GM21360 (cell line): ENCODE measurements around the gene FADS1.

Experiments
- ATAC-seq: cut with Tn5 transposase; IDR thresholded peaks from one replicate; pipeline ENCODE4 v1.9.1; 2021; ENCODE audit warnings: mild to moderate bottlenecking, moderate library complexity; ENCODE audit not compliant: unreplicated experiment

Gene FADS1

DNA sequence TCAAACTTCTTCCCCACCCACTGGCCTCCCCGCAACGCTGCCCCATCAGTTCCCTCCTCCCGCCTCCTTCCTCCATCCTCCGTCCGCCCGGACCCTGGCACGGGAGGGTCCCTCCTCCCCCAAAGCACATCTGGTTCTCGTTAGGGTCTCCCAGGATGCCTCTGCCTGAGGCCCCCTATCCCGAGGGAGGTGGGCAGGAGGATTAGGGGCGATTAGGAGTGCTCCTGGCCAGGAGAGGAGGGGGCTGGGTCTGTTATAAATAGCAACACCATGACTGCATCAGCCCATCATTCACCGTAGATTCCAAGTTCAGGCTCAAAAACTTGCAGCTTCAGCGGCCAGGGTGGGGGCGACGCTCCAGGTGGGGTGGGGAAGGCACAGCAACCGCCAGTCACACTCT lies 54.0 kb downstream of the FADS1 start:
- no peak for ATAC-seq

DNA sequence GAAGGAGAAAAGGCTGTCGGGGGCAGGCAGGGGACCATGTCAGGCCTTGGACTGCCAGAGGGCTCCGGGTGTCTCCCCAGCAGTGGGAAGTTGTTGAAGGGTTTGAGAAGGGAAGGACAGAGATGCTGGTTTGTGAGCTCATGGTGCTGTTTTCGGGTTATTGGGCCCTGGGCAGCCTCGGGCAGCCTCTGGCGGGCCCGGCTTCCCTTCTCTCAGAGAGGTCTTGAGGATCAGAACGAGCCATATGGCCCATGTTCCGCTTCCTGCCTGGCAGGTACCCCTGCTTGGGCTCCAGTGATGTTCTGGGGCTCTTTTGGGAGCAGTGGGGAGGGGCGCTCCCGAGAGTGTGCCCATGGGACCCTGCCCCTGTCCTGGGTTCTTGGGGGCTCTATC lies 54.6 kb downstream of the FADS1 start:
- no peak for ATAC-seq

GRCh38 chr11:61761440-61762222 lies 55.2 kb downstream of the FADS1 start:
- ATAC-seq: no peak

DNA sequence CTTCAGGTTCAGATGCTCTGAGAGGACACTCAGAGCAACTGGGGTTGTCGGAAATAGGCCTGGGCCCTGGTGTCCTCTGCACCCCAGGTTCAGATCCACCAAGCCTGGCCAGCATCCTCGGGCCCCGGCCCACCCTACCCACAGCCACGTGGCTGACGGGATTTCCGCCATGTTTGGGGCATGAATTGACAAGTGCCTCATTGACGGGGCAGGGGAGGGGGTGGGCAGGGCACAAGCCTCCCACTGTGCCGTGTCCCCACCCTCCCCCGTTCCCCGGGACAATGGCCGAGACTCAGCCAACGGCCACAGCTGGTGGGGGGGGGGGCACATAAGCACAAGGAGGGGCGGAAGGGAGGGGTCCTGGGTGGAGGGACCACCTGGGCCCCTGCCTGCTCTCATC lies 55.9 kb downstream of the FADS1 start:
- ATAC-seq: no peak

- no peak for ATAC-seq
Measured at GRCh38 chr11:61757213-61757862, 59.5 kb downstream of the FADS1 start.

GRCh38 chr11:61756452-61757212 lies 60.2 kb downstream of the FADS1 start:
- ATAC-seq: no peak

DNA sequence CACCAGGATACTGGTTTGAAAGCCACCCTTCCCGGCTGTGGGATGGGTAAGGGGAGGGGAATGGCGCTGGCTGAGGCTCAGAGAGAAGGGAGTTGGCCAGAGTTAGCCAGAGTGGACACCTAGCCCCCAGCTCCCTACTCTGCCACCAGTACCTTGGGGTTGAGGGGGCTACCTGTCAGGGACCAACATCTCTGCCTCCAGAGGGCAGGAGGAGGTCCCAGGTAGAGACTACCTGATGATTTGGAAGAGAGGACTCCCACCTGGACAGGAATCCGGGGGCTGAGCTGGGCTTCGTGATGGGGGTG lies 60.7 kb downstream of the FADS1 start:
- ATAC-seq: no peak

DNA sequence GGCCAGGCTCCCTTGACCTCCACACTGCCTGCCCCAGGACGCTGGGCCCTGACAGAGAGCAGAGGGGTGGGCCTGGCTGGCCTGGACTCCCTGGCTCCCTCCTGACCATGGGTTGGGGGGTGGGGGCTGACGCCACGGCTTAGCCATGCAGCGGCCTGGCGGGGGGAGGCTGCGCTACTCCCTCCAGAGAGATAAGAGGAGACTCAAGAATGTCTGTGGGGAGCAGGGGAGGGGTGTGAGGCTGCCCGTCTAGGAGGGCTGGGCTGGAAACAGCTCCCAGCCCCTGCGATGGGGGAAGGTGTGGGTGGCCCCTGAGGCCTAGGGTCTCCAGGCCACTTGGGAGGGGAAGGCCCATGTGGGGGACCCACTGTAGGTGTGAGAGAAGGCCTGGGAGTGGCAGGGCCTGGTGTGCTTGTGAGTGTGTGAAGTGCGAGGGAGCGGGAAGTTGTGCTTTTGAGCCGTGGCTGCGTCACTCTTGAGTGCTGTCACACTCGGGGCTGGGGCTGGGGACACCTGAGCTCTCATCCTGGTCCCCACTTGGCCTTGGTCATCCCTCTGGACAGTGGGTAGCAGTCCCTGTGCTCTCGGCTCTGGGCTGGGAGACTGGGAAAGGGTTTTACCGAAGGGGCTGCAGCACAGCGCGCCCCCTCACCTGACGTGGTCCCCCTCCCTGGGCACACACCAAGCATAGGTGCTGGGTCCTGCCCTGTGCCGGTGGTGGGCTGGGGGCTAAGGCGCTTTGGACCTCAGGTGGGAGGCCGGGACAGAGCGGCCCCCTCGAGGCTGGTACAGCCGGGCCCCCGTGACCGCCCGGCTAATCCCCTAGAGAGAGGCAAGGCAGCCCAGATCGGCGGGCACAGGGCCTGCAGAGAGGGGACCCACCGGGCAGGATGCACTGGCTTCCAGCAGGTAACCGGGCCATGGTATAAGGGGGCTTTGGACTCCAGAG lies 62.0 kb downstream of the FADS1 start:
- ATAC-seq: no peak

- ATAC-seq: no peak
Measured at GRCh38 chr11:61753672-61754071, 63.1 kb downstream of the FADS1 start.

GRCh38 chr11:61752925-61753521 lies 63.8 kb downstream of the FADS1 start:
- ATAC-seq: no peak

DNA sequence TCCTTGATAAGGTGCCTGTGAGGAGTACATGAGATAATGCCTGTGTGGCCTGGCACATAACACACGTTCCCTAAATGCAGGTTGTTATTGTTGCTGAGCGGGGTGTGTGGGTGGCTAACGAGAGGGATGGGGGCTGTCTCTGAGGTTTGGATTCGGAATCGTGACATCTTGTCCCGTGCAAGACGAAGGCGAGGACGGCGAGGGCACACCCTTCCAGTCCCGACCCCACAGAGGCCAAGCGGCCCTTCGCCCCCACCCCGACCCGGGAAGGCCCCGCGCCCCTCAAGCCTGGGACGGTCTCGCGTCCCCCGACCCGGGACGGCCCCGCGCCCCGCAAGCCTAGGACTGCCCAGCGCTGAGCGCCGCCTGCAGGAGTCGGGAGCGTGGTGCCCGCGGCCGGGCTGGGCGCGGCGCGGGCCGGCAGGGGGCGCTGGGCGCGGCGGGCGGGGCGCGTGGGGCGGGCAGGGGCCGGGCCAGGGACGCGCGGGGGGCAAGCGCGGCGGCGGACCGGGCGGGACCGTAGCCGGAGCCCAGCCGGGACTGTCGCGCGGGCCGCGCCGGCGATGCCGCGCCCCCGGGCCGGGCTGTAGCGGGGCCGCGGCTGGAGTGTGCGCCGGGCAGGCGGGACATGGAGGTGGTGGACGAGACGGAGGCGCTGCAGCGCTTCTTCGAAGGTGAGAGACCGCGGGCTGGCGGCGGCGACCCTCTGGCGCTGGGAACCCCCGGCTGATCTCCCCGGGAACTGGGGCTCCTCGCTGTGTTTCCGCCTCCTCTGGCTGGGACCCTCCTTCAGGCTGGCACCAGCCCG lies 64.5 kb downstream of the FADS1 start, which contains the start of gene MYRF:
TSS of gene MYRF (plus strand) at position 520 of the 808 bp plus-strand sequence. CDS start at position 629, 109 bp downstream.
- peak; percentile 49 for ATAC-seq

DNA sequence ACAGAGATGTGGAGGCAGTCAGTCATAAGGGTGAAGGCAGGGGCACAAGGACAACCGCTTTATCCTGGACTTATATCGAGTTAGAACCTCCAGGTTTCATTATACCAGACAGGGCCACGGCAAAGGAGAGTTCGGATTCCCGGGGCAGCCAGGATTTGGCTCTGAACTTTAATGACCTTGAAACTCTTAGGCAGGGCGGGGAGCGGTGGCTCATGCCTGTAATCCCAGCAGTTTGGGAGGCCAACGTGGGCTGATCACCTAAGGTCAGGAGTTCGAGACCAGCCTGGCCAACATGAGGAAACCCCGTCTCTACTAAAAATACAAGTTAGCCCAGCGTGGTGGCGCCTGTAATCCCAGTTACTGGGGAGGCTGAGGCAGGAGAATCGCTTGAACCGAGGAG lies 65.4 kb downstream of the FADS1 start:
- ATAC-seq: no peak

- no peak for ATAC-seq
Measured at GRCh38 chr11:61750631-61751273, 66.1 kb downstream of the FADS1 start.
